ENCODE results near the gene UBAP2. TPM values are rescaled to one million over a fixed set of nuclear protein-coding genes. Genes with fewer than 3 reads are reported as not detected.
A peak's percentile ranks its signal among the peaks of the same experiment; 100 is the strongest.

Gene UBAP2
- total and polyA plus RNA-seq, 7 experiments from 2014 or later, result 13.0 to 48.4 (median 29.9) TPM

DNA sequence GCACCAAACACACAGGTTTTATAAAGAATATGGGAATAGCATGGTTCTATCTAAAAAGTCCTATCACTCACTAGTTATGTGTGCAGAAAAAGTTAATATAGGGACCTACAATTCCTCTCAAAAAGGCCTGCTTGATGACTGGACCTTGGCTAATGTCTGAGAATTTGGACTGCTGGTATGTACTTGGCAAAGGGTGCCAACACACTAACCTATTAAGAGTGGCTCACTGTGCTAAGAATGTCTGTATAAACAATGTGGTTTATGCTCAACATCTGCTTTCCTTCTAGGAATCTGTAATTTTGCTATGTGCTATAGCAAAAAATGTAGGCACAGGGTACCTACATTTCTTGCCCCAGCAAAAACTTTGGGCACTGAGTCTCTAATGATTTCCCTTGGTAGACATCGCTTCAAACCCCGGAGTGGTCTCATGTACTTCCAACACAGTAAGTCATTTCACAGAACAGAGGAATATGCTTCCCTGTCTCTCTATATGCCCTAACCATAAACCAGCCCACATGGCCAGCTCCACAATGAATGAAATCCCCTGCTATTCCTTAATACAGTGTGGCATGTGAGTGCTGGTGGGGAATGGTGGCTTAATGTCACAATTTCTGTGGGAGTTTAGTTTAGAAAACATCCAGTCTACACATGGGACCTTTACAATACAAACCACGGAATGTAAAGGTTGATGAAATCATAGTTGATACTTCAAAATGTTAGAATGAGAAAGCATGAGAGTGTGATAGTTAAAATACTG, 101.7 kb downstream of the UBAP2 start:
- no peak overlapping the region for H3K4me3 ChIP-seq (ENCODE audit: low read length)
- Mint-ChIP-seq H3K9me3 (no peaks in the 10 kb centered on the region), H3K4me3 (no peak overlapping the region), H3K4me1 (peaks cover 0 to 3% (median 0%) of the 10 kb centered on the region in 7 donors), H3K27ac (peak overlapping the region in 1 of 9 donors; percentile 59), H3K27me3 (no peaks in the 10 kb centered on the region), H3K36me3 (peaks cover 7 to 66% (median 29%) of the 10 kb centered on the region in 5 donors)
- H3K27ac ChIP-seq (ENCODE audit: low read depth, low read length), result no peak overlapping the region
- H3K4me1 ChIP-seq (ENCODE audit: control insufficient read depth in 2 of 2, insufficient read depth in 2 of 2, low read length in 2 of 2), result no peaks in the 10 kb centered on the region
- DNase-seq (no peak), ATAC-seq (no peak)
- no peaks in the 10 kb centered on the region for H3K27me3 ChIP-seq (ENCODE audit: control insufficient read depth in 2 of 2, insufficient read depth in 2 of 2, low read length in 2 of 2)
- peaks cover 0 to 53% (median 8%) of the 10 kb centered on the region in 3 experiments for H3K36me3 ChIP-seq (ENCODE audit: control insufficient read depth in 2 of 3, insufficient read depth in 3 of 3, low read length in 3 of 3)
- no peaks in the 10 kb centered on the region for H3K9me3 ChIP-seq (ENCODE audit: control insufficient read depth in 2 of 3, low read length in 3 of 3)
- POLR2A ChIA-PET, result no interaction called here
- intact Hi-C loops (cut with micrococcal nuclease), result no loop called here
- CTCF ChIA-PET, result no interaction called here

- H3K36me3 ChIP-seq (ENCODE audit: control insufficient read depth in 2 of 3, insufficient read depth in 3 of 3, low read length in 3 of 3), result peaks cover 0 to 54% (median 8%) of the 10 kb centered on the region in 3 experiments
- intact Hi-C loops (cut with micrococcal nuclease), result no loop called here
Measured at GRCh38 chr9:33943389-33943788, 105.3 kb downstream of the UBAP2 start.

GRCh38 chr9:33942471-33943083, 106.1 kb downstream of the UBAP2 start:
- Mint-ChIP-seq H3K27ac (no peak overlapping the region), H3K4me1 (peaks cover 0 to 4% (median 0%) of the 10 kb centered on the region in 7 donors), H3K9me3 (no peaks in the 10 kb centered on the region), H3K27me3 (no peaks in the 10 kb centered on the region), H3K4me3 (no peak overlapping the region), H3K36me3 (peaks cover 9 to 58% (median 30%) of the 10 kb centered on the region in 5 donors)
- DNase-seq (no peak), ATAC-seq (no peak)
- H3K4me3 ChIP-seq (ENCODE audit: low read length), result no peak overlapping the region
- no peaks in the 10 kb centered on the region for H3K27me3 ChIP-seq (ENCODE audit: control insufficient read depth in 2 of 2, insufficient read depth in 2 of 2, low read length in 2 of 2)
- no peaks in the 10 kb centered on the region for H3K9me3 ChIP-seq (ENCODE audit: control insufficient read depth in 2 of 3, low read length in 3 of 3)
- H3K27ac ChIP-seq (ENCODE audit: low read depth, low read length), result no peak overlapping the region
- POLR2A ChIA-PET, result interaction anchor here (0.5 kb wide), 1 partner anchor 56 kb away, joined by 3 read pairs; no protein-coding TSS in a partner anchor
- CTCF ChIA-PET, result no interaction called here
- H3K36me3 ChIP-seq (ENCODE audit: control insufficient read depth in 2 of 3, insufficient read depth in 3 of 3, low read length in 3 of 3), result peaks cover 0 to 49% (median 8%) of the 10 kb centered on the region in 3 experiments
- H3K4me1 ChIP-seq (ENCODE audit: control insufficient read depth in 2 of 2, insufficient read depth in 2 of 2, low read length in 2 of 2), result no peaks in the 10 kb centered on the region
- intact Hi-C loops (cut with micrococcal nuclease), result no loop called here

More at GRCh38 chr9:33943389-33943788, 105.3 kb downstream of the UBAP2 start:
- no peaks in the 10 kb centered on the region for H3K9me3 ChIP-seq (ENCODE audit: control insufficient read depth in 2 of 3, low read length in 3 of 3)
- H3K4me3 ChIP-seq (ENCODE audit: low read length), result no peak overlapping the region
- ChIA-PET POLR2A (no interaction called here), CTCF (interaction anchor here (0.7 kb wide), 1 partner anchor 41 kb away, joined by 3 read pairs; no protein-coding TSS in a partner anchor)
- no peak overlapping the region for H3K4me3 Mint-ChIP-seq
- peak overlapping the region in 2 of 9 donors; percentile 29 to 61 for H3K27ac Mint-ChIP-seq
- H3K27ac ChIP-seq (ENCODE audit: low read depth, low read length), result no peak overlapping the region
- H3K4me1 Mint-ChIP-seq, result peaks cover 0 to 4% (median 0%) of the 10 kb centered on the region in 7 donors
- H3K4me1 ChIP-seq (ENCODE audit: control insufficient read depth in 2 of 2, insufficient read depth in 2 of 2, low read length in 2 of 2), result no peaks in the 10 kb centered on the region
- no peak for ATAC-seq
- no peaks in the 10 kb centered on the region for H3K9me3 Mint-ChIP-seq
- DNase-seq, result no peak
- H3K36me3 Mint-ChIP-seq, result peaks cover 13 to 65% (median 35%) of the 10 kb centered on the region in 5 donors
- no peaks in the 10 kb centered on the region for H3K27me3 ChIP-seq (ENCODE audit: control insufficient read depth in 2 of 2, insufficient read depth in 2 of 2, low read length in 2 of 2)
- H3K27me3 Mint-ChIP-seq, result no peaks in the 10 kb centered on the region

DNA sequence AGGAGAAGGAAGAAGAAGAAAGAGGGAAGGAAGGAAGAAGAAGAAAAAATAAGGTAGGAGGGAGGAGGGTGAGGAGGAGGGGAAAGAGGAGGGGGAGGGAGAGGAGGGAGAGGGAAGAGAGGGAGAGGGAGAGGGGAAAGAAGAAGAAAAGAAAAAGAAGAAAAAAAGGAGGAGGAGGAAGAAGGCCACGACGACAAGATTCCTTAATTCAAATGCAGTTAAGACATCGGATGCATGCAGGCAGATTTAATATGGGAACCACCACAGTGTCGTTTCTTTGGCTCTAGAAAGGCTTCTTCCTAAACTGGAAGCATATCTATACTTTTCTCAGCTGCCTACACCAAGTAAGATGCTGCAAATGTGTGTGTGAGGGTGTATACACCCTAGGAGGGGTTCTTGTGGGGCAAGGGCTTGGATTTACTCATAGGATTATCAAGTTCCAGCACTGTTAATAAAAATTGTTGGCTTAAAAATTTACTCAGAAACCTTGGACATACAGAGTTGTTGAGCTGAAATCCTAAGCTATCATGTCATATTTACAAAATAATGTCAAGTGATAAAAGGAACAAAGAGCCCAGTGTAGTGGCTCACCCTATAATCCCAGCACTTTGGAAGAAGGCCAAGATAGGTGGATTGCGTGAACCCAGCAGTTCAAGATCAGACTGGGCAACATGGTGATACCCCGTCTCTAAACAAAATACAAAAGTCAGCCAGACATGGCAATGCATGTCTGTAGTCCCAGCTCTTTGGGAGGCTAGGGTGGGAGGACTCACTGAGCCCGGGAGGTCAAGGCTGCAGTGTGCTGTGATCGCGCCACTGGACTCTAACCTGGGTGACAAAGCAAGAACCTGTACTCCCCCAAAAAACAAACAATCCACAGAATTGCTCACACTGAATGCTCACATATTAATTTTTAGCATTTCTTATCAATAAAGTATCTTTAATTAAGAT, 108.5 kb downstream of the UBAP2 start:
- peaks cover under 1 to 44% (median 10%) of the 10 kb centered on the region in 3 experiments for H3K36me3 ChIP-seq (ENCODE audit: control insufficient read depth in 2 of 3, insufficient read depth in 3 of 3, low read length in 3 of 3)
- no peaks in the 10 kb centered on the region for H3K4me1 ChIP-seq (ENCODE audit: control insufficient read depth in 2 of 2, insufficient read depth in 2 of 2, low read length in 2 of 2)
- no peak overlapping the region for H3K27ac ChIP-seq (ENCODE audit: low read depth, low read length)
- no peak for DNase-seq
- Mint-ChIP-seq H3K9me3 (no peaks in the 10 kb centered on the region), H3K4me3 (no peak overlapping the region), H3K36me3 (peaks cover 9 to 50% (median 33%) of the 10 kb centered on the region in 5 donors), H3K27me3 (no peaks in the 10 kb centered on the region), H3K4me1 (peaks cover 0 to 5% (median 0%) of the 10 kb centered on the region in 7 donors), H3K27ac (no peak overlapping the region)
- intact Hi-C loops (cut with micrococcal nuclease), result loop anchor here in 1 of 2 donors (1.0 kb wide), 1 partner anchor 15 kb away; no protein-coding TSS in a partner anchor
- CTCF ChIA-PET, result no interaction called here
- H3K4me3 ChIP-seq (ENCODE audit: low read length), result no peak overlapping the region
- POLR2A ChIA-PET, result no interaction called here
- H3K9me3 ChIP-seq (ENCODE audit: control insufficient read depth in 2 of 3, low read length in 3 of 3), result no peaks in the 10 kb centered on the region
- no peaks in the 10 kb centered on the region for H3K27me3 ChIP-seq (ENCODE audit: control insufficient read depth in 2 of 2, insufficient read depth in 2 of 2, low read length in 2 of 2)
- ATAC-seq, result no peak

- Mint-ChIP-seq H3K27me3 (no peaks in the 10 kb centered on the region), H3K4me3 (no peak overlapping the region)
- CTCF ChIA-PET, result interaction anchor here (0.5 kb wide), 1 partner anchor 209 kb away, joined by 3 read pairs; no protein-coding TSS in a partner anchor
Measured at GRCh38 chr9:33934188-33934878, 114.4 kb downstream of the UBAP2 start.

More at GRCh38 chr9:33934188-33934878, 114.4 kb downstream of the UBAP2 start:
- Mint-ChIP-seq H3K36me3 (peaks cover 8 to 54% (median 24%) of the 10 kb centered on the region in 5 donors), H3K27ac (peak overlapping the region in 2 of 9 donors; percentile 10 to 12), H3K9me3 (no peaks in the 10 kb centered on the region), H3K4me1 (peaks cover 0 to 5% (median 0%) of the 10 kb centered on the region in 7 donors)
- peaks cover 9 to 54% (median 13%) of the 10 kb centered on the region in 3 experiments for H3K36me3 ChIP-seq (ENCODE audit: control insufficient read depth in 2 of 3, insufficient read depth in 3 of 3, low read length in 3 of 3)
- DNase-seq (no peak), ATAC-seq (no peak)
- H3K4me1 ChIP-seq (ENCODE audit: control insufficient read depth in 2 of 2, insufficient read depth in 2 of 2, low read length in 2 of 2), result no peaks in the 10 kb centered on the region
- no peaks in the 10 kb centered on the region for H3K9me3 ChIP-seq (ENCODE audit: control insufficient read depth in 2 of 3, low read length in 3 of 3)
- H3K4me3 ChIP-seq (ENCODE audit: low read length), result no peak overlapping the region
- H3K27ac ChIP-seq (ENCODE audit: low read depth, low read length), result no peak overlapping the region
- no peaks in the 10 kb centered on the region for H3K27me3 ChIP-seq (ENCODE audit: control insufficient read depth in 2 of 2, insufficient read depth in 2 of 2, low read length in 2 of 2)
- intact Hi-C loops (cut with micrococcal nuclease), result no loop called here
- POLR2A ChIA-PET, result interaction anchor here (1.4 kb wide), 1 partner anchor 10 kb away, joined by 3 read pairs; no protein-coding TSS in a partner anchor

All from naive thymus-derived CD4-positive, alpha-beta T cell (primary cell).